Tibial nerve (tissue), 4 donors: ENCODE data around the gene LYPD6B. TPM values are rescaled to one million over a fixed set of nuclear protein-coding genes. Genes with fewer than 3 reads are reported as not detected.

ENCODE experiments used
- DNase-seq, 2 donors: peaks; one replicate each; pipeline ENCODE4 v3.0.0-alpha.2; 2019; ENCODE audit warnings: low spot score in 2 of 2
- H3K27ac ChIP-seq, 4 donors: fragments of 200-600 bp; sonication (generic) in 3 of 4; one replicate each; pipeline ENCODE4 v1.5.1; 2017 to 2019; ENCODE audit warnings: mild to moderate bottlenecking in 1 of 4
- H3K27me3 ChIP-seq, 2 donors: fragments of 200-600 bp; sonication (generic) in 1 of 2; one replicate each; pipeline versions ENCODE4 v1.5.1 to v1.6.0; 2017 to 2019
- H3K36me3 ChIP-seq, 3 donors: fragments of 200-600 bp; sonication (generic); one replicate each; pipeline ENCODE4 v1.5.1; 2018 to 2019
- H3K4me1 ChIP-seq, 4 donors: fragments of 200-600 bp; sonication (generic) in 3 of 4; one replicate each; pipeline ENCODE4 v1.5.1; 2017 to 2019
- H3K4me3 ChIP-seq, 4 donors: fragments of 200-600 bp; sonication (generic) in 3 of 4; one replicate each; pipeline ENCODE4 v1.5.1; 2017 to 2019; ENCODE audit warnings: mild to moderate bottlenecking in 1 of 4, moderate library complexity in 1 of 4
- H3K9me3 ChIP-seq, 4 donors: fragments of 200-600 bp; sonication (generic) in 3 of 4; one replicate each; pipeline ENCODE4 v1.5.1; 2017 to 2019
- CTCF ChIP-seq, 5 experiments: fragments of 200-600 bp in 3 of 5; fragments of 450-650 bp in 2 of 5; sonication (generic) in 3 of 5; IDR thresholded peaks; one replicate each; pipeline ENCODE4 v1.5.1; 2016 to 2019; ENCODE audit warnings: antibody characterized with exemption in 5 of 5, mild to moderate bottlenecking in 3 of 5, moderate library complexity in 2 of 5
- EP300 ChIP-seq, 2 donors: sonication (generic); formaldehyde crosslinking; IDR thresholded peaks; one replicate each; pipeline ENCODE4 v1.6.1; 2017; ENCODE audit warnings: antibody characterized with exemption in 2 of 2, mild to moderate bottlenecking in 1 of 2
- POLR2A ChIP-seq, 2 donors: fragments of 450-650 bp; IDR thresholded peaks; one replicate each; pipeline ENCODE4 v1.6.1; 2017; ENCODE audit warnings: antibody characterized with exemption in 2 of 2, mild to moderate bottlenecking in 2 of 2, moderate library complexity in 2 of 2
- WGBS, 2 donors: methylation state at CpG; one replicate each; pipeline ENCODE4 v1.1.5; 2018; 5-methylcytosine and 5-hydroxymethylcytosine counted together
- total RNA-seq, 4 donors: library from RNA; depleted of rRNA; stranded (reverse); fragments of >200 nt; gene quantifications; one replicate each; pipeline ENCODE4 v1.1.0, GENCODE V29; 2016

The LYPD6B gene
- total RNA-seq, 4 donors from 2014 or later: not detected

- Histone ChIP-seq H3K4me3 (no peak overlapping the region), H3K9me3 (no peaks in the 10 kb centered on the region), H3K27me3 (no peaks in the 10 kb centered on the region), H3K4me1 (no peaks in the 10 kb centered on the region), H3K27ac (no peak overlapping the region), H3K36me3 (no peaks in the 10 kb centered on the region)
- 48 to 63% methylated on average over 9 of the region's 9 CpGs for WGBS, 2 donors
- no peak for DNase-seq
- TF ChIP-seq POLR2A (IDR thresholded peaks at IDR 0.05): no peak
- TF ChIP-seq CTCF (IDR thresholded peaks at IDR 0.05): no peak
- no peak for TF ChIP-seq EP300 (IDR thresholded peaks at IDR 0.05)
These were observed 141.9 kb downstream of the LYPD6B start for GRCh38 chr2:149180226-149180875.

GRCh38 chr2:149183187-149183586 lies 144.7 kb downstream of the LYPD6B start:
- Histone ChIP-seq H3K36me3 (no peaks in the 10 kb centered on the region), H3K27ac (no peak overlapping the region), H3K9me3 (no peaks in the 10 kb centered on the region), H3K4me1 (no peaks in the 10 kb centered on the region), H3K27me3 (no peaks in the 10 kb centered on the region), H3K4me3 (no peak overlapping the region)
- DNase-seq: no peak
- 88 to 97% methylated on average over 1 of the region's 1 CpG for WGBS, 2 donors
- TF ChIP-seq CTCF (IDR thresholded peaks at IDR 0.05) (no peak), POLR2A (IDR thresholded peaks at IDR 0.05) (no peak), EP300 (IDR thresholded peaks at IDR 0.05) (no peak)

GRCh38 chr2:149184991-149185390 lies 146.5 kb downstream of the LYPD6B start:
- 73 to 75% methylated on average over 2 of the region's 2 CpGs for WGBS, 2 donors
- no peaks in the 10 kb centered on the region for H3K4me1 ChIP-seq

GRCh38 chr2:149185942-149186490 lies 147.5 kb downstream of the LYPD6B start:
- no peak for DNase-seq
- WGBS, 2 donors: 90 to 92% methylated on average over 5 of the region's 5 CpGs
- no peaks in the 10 kb centered on the region for H3K9me3 ChIP-seq
- TF ChIP-seq CTCF (IDR thresholded peaks at IDR 0.05) (no peak), EP300 (IDR thresholded peaks at IDR 0.05) (no peak), POLR2A (IDR thresholded peaks at IDR 0.05) (no peak)
- no peak overlapping the region for H3K27ac ChIP-seq
- H3K4me3 ChIP-seq: no peak overlapping the region
- H3K4me1 ChIP-seq: no peaks in the 10 kb centered on the region
- H3K27me3 ChIP-seq: no peaks in the 10 kb centered on the region
- H3K36me3 ChIP-seq: no peaks in the 10 kb centered on the region

More at GRCh38 chr2:149184991-149185390, 146.5 kb downstream of the LYPD6B start:
- no peaks in the 10 kb centered on the region for H3K27me3 ChIP-seq
- no peaks in the 10 kb centered on the region for H3K36me3 ChIP-seq
- TF ChIP-seq EP300 (IDR thresholded peaks at IDR 0.05) (no peak), CTCF (IDR thresholded peaks at IDR 0.05) (no peak), POLR2A (IDR thresholded peaks at IDR 0.05) (no peak)
- no peak overlapping the region for H3K4me3 ChIP-seq
- H3K9me3 ChIP-seq: no peaks in the 10 kb centered on the region
- DNase-seq: peak in 1 of 2 donors; percentile 8
- H3K27ac ChIP-seq: no peak overlapping the region

- H3K27ac ChIP-seq: no peak overlapping the region
- no peaks in the 10 kb centered on the region for H3K4me1 ChIP-seq
- no peaks in the 10 kb centered on the region for H3K27me3 ChIP-seq
- no peaks in the 10 kb centered on the region for H3K36me3 ChIP-seq
- H3K4me3 ChIP-seq: no peak overlapping the region
- no peak for TF ChIP-seq POLR2A (IDR thresholded peaks at IDR 0.05)
- TF ChIP-seq CTCF (IDR thresholded peaks at IDR 0.05): no peak
- TF ChIP-seq EP300 (IDR thresholded peaks at IDR 0.05): no peak
- no peaks in the 10 kb centered on the region for H3K9me3 ChIP-seq
- no peak for DNase-seq
These were observed 148.6 kb downstream of the LYPD6B start for GRCh38 chr2:149187057-149187456.
